Neuronal stem cell (in vitro differentiated cells): Measurements from ENCODE around the gene CASP6.

Experiments used
- DNase-seq: peaks from one replicate; pipeline ENCODE4 v3.0.0-alpha.2; 2013; ENCODE audit warnings: low spot score
- H2AFZ ChIP-seq: one replicate; pipeline ENCODE4 v1.6.1; 2013; ENCODE audit warnings: mild to moderate bottlenecking, low read length, inconsistent platforms
- H2AK5ac ChIP-seq: 2 replicates; pipeline ENCODE4 v1.6.1; 2013; ENCODE audit warnings: low read depth, mild to moderate bottlenecking, inconsistent platforms, low read length, moderate library complexity, mixed read lengths
- H2BK120ac ChIP-seq: 2 replicates; pipeline ENCODE4 v1.6.1; 2013; ENCODE audit warnings: low read depth, mild to moderate bottlenecking, inconsistent platforms, low read length, moderate library complexity, mixed read lengths
- H2BK12ac ChIP-seq: one replicate; pipeline ENCODE4 v1.6.1; 2013; ENCODE audit warnings: low read length, inconsistent platforms
- H2BK15ac ChIP-seq: 2 replicates; pipeline ENCODE4 v1.6.1; 2013; ENCODE audit warnings: mild to moderate bottlenecking, low read length, inconsistent platforms, mixed read lengths
- H2BK5ac ChIP-seq: one replicate; pipeline ENCODE4 v1.6.1; 2013; ENCODE audit warnings: inconsistent platforms, mild to moderate bottlenecking, low read length, moderate library complexity
- H3K14ac ChIP-seq: one replicate; pipeline ENCODE4 v1.6.1; 2013; ENCODE audit warnings: low read length, inconsistent platforms
- H3K18ac ChIP-seq: 2 replicates; pipeline ENCODE4 v1.6.1; 2013; ENCODE audit warnings: low read length, inconsistent platforms
- H3K23ac ChIP-seq: 2 replicates; pipeline ENCODE4 v1.6.1; 2013; ENCODE audit warnings: low read depth, mild to moderate bottlenecking, mixed read lengths, low read length, inconsistent platforms; ENCODE audit not compliant: poor library complexity
- H3K27ac ChIP-seq: replicated peaks from 3 replicates; pipeline ENCODE4 v1.5.1; 2013; ENCODE audit warnings: low read length, inconsistent platforms
- H3K27me3 ChIP-seq, 3 experiments: 2 replicates each; pipeline ENCODE4 v1.6.1; 2013; ENCODE audit warnings: low read length in 3 of 3, mild to moderate bottlenecking in 2 of 3, inconsistent platforms in 1 of 3, low read depth in 1 of 3, mixed read lengths in 1 of 3, moderate library complexity in 1 of 3; ENCODE audit not compliant: control insufficient read depth in 3 of 3, insufficient read depth in 3 of 3
- H3K36me3 ChIP-seq, 2 donors: replicated peaks in 1 of 2; 2 replicates each; pipeline ENCODE4 v1.6.1; 2013; ENCODE audit warnings: low read length in 2 of 2; ENCODE audit not compliant: control insufficient read depth in 2 of 2, insufficient read depth in 2 of 2
- H3K4ac ChIP-seq: 2 replicates; pipeline ENCODE4 v1.6.1; 2013; ENCODE audit warnings: inconsistent platforms, mild to moderate bottlenecking, low read length, moderate library complexity
- H3K4me1 ChIP-seq, 2 donors: 1 replicate in 1 of 2; 2 replicates in 1 of 2; pipeline ENCODE4 v1.6.1; 2013; ENCODE audit warnings: low read length in 2 of 2, low read depth in 1 of 2; ENCODE audit not compliant: control insufficient read depth in 2 of 2, insufficient read depth in 1 of 2
- H3K4me2 ChIP-seq: one replicate; pipeline ENCODE4 v1.6.1; 2013; ENCODE audit warnings: mild to moderate bottlenecking, low read length, inconsistent platforms; ENCODE audit not compliant: insufficient read depth, poor library complexity, severe bottlenecking
- H3K4me3 ChIP-seq, 2 donors: 2 replicates each; pipeline ENCODE4 v1.5.1; 2013; ENCODE audit warnings: low read length in 2 of 2, mild to moderate bottlenecking in 2 of 2, inconsistent platforms in 1 of 2, moderate library complexity in 1 of 2
- H3K79me1 ChIP-seq: one replicate; pipeline ENCODE4 v1.6.1; 2013; ENCODE audit warnings: low read depth, mild to moderate bottlenecking, inconsistent platforms, low read length, moderate library complexity
- H3K9ac ChIP-seq: one replicate; pipeline ENCODE4 v1.6.1; 2013; ENCODE audit warnings: mild to moderate bottlenecking, low read depth, low read length, inconsistent platforms; ENCODE audit not compliant: poor library complexity
- H3K9me3 ChIP-seq, 2 donors: replicated peaks in 1 of 2; 2 replicates each; pipeline versions ENCODE3 to v1.6.1; 2013; ENCODE audit warnings: low read length in 2 of 2, mild to moderate bottlenecking in 2 of 2, inconsistent platforms in 1 of 2, low read depth in 1 of 2, mixed read lengths in 1 of 2, moderate library complexity in 1 of 2; ENCODE audit not compliant: control insufficient read depth in 2 of 2, insufficient read depth in 1 of 2
- H4K8ac ChIP-seq: one replicate; pipeline ENCODE4 v1.6.1; 2013; ENCODE audit warnings: low read depth, mild to moderate bottlenecking, inconsistent platforms, low read length, moderate library complexity
- H4K91ac ChIP-seq: one replicate; pipeline ENCODE4 v1.6.1; 2013; ENCODE audit warnings: low read length, low read depth, mild to moderate bottlenecking, inconsistent platforms; ENCODE audit not compliant: poor library complexity
- WGBS, 2 donors: extraction: QIAGEN DNeasy Blood & Tissue Kit; methylation state at CpG; one replicate each; pipeline ENCODE4 v1.1.7; 2013; ENCODE audit warnings: missing lambda C conversion rate in 2 of 2, mixed read lengths in 1 of 2; ENCODE audit not compliant: insufficient read length in 2 of 2, insufficient replicate concordance in 1 of 2; ENCODE audit errors: extremely low coverage in 2 of 2; 5-methylcytosine and 5-hydroxymethylcytosine counted together

The CASP6 gene

DNA sequence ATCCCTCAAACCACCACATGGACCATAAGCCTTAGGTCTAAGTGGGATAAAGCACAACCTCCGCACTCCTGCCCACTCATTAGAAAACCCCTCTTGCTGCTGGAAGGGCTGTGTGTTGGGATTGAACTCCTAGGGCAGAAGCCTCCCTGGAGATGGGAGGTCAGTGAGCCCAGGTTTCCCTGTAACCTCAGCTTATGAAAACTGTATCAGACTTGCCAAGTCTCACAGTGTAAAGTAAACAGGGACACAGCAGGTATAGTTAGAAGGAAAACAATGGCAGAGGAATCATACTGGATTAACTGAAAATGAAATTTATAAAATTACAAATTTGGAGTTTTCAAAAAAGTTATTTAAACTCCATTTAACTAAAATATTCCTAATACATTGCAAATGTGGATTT, 29.9 kb downstream of the CASP6 start:
- no CpG with 5 or more reads among the region's 1 CpG for WGBS, 2 donors
- no peak overlapping the region for H3K4ac ChIP-seq

DNA sequence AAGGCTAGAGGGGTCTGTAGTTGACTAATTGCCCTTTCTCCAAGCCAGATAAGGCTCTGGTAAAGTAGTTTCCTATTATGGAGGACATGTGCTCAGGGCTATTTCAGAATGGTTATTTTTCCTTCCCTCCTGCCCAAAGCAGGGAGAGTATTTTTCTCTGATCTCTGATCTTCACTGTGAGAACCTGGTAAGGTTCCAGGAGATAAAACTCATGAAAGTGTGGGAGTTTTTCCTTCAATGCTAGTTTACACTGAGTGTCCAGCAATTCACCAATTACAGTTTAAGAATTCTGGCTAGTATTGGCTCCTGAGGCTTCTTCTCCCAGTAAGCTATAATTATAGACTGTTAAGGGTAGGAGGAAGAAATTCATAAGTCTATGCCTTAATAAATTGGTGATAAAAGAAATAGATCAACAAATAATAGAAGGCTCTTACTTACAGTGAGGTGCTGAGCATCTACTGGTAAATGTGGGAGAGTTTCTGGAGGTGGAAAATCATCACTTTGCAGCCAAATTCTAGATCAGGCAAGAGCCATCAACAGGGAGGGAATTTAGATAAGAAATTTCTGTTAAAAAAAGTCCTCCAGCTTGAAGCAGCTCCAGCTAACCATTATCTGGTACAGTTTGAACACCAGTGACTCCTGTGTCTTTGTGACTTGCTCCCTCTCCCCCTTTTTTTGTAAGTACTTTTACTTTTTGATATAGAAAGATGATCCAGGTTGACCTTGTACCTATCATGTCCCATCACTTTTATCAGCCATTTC, 30.9 kb downstream of the CASP6 start:
- Histone ChIP-seq H2BK12ac (no peak overlapping the region), H3K14ac (no peak overlapping the region), H2AK5ac (no peak overlapping the region), H3K4me2 (no peak overlapping the region), H3K4me3 (no peak overlapping the region), H4K8ac (no peak overlapping the region), H3K9ac (no peak overlapping the region), H3K23ac (no peak overlapping the region), H3K27me3 (no peaks in the 10 kb centered on the region), H3K27ac (no peak overlapping the region), H3K79me1 (no peaks in the 10 kb centered on the region), H2BK15ac (no peak overlapping the region), H3K4me1 (no peaks in the 10 kb centered on the region), H2AFZ (no peak overlapping the region), H3K4ac (no peak overlapping the region), H2BK5ac (no peak overlapping the region), H4K91ac (no peak overlapping the region), H2BK120ac (no peak overlapping the region), H3K36me3 (peaks cover 0 to 3% of the 10 kb centered on the region in 2 donors), H3K18ac (no peak overlapping the region), H3K9me3 (peaks cover 2 to 15% of the 10 kb centered on the region in 2 donors)
- DNase-seq: no peak

More for the DNA sequence above, 29.9 kb downstream of the CASP6 start:
- Histone ChIP-seq H3K18ac (no peak overlapping the region), H3K4me1 (no peaks in the 10 kb centered on the region), H2BK120ac (no peak overlapping the region), H4K8ac (no peak overlapping the region), H2AFZ (no peak overlapping the region), H3K27me3 (no peaks in the 10 kb centered on the region), H3K27ac (no peak overlapping the region), H3K79me1 (no peaks in the 10 kb centered on the region), H3K23ac (no peak overlapping the region), H3K36me3 (peaks cover 0 to 3% of the 10 kb centered on the region in 2 donors), H3K4me3 (no peak overlapping the region), H3K9ac (no peak overlapping the region), H4K91ac (no peak overlapping the region), H3K4me2 (no peak overlapping the region), H2AK5ac (no peak overlapping the region), H2BK15ac (no peak overlapping the region), H2BK5ac (no peak overlapping the region), H3K14ac (no peak overlapping the region), H2BK12ac (no peak overlapping the region), H3K9me3 (peaks cover 3 to 15% of the 10 kb centered on the region in 2 donors)
- DNase-seq: no peak

DNA sequence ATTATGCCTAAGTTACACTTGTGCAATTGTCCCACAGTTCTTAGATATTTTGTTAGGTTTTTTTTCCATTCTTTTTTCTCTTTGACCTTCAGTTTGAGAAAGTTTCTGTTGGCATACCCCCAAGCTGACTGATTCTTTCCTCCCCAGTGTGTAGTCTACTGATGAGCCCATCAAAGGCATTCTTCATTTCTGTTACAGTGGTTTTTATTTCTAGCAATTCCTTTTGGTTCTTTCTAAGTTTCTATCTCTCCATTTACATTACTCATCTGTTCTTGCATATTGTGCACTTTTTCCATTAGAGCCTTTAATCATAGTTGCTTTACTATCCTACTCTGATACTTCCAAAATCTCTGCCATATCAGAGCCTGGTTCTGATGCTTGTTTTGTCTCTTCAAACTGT, 31.9 kb downstream of the CASP6 start:
- Histone ChIP-seq H3K4me2 (no peak overlapping the region), H2BK5ac (no peak overlapping the region), H2BK15ac (no peak overlapping the region), H2BK12ac (no peak overlapping the region), H3K4me3 (no peak overlapping the region), H3K23ac (no peak overlapping the region), H3K4ac (no peak overlapping the region), H3K9me3 (peaks cover 0 to 15% of the 10 kb centered on the region in 2 donors), H3K27me3 (no peaks in the 10 kb centered on the region), H3K9ac (no peak overlapping the region), H2AK5ac (no peak overlapping the region), H4K91ac (no peak overlapping the region), H3K14ac (no peak overlapping the region), H3K79me1 (no peaks in the 10 kb centered on the region), H2AFZ (no peak overlapping the region), H4K8ac (no peak overlapping the region), H2BK120ac (no peak overlapping the region), H3K36me3 (peaks cover 0 to 3% of the 10 kb centered on the region in 2 donors), H3K4me1 (no peaks in the 10 kb centered on the region), H3K27ac (no peak overlapping the region), H3K18ac (no peak overlapping the region)
- DNase-seq: no peak

DNA sequence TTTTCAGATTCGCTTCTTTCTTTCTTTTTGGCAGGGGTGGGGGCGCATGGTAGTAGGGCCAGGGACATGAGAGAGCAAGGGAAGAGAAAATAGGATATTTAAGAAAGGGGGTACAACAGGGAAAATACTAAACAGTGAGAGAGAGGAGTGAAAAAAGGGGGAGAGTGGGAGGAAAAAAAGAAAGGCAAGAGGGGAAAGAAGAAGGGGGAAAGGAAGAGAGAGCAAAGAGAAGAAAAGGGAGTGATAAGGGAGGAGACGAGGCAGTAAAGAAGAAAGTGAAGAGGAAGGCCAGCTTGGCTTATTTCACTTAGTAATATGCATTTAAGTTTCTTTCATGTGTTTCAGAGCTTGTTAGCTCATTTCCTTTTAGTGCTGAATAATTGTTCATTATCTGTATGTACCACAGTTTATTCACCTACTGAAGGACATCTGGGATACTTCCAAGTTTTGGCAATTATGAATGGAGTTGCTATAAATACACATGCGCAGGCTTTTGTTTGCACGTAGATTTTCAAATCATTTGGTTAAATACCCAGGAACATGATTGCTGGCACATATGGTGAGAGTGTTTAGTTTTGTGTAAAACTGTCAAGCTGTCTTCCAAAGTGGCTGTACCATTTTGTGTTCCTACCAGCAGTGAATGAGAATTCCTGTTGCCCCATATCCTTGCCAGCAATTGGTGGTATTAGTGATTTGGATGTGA, 37.3 kb downstream of the CASP6 start:
- Histone ChIP-seq H3K14ac (no peak overlapping the region), H3K18ac (no peak overlapping the region), H3K36me3 (peaks cover 0 to 3% of the 10 kb centered on the region in 2 donors), H2BK15ac (no peak overlapping the region), H3K4me2 (no peak overlapping the region), H3K27me3 (no peaks in the 10 kb centered on the region), H2BK5ac (no peak overlapping the region), H3K27ac (no peak overlapping the region), H2BK120ac (no peak overlapping the region), H4K91ac (no peak overlapping the region), H3K4me1 (peaks cover 0 to 7% of the 10 kb centered on the region in 2 donors), H2AFZ (no peak overlapping the region), H2BK12ac (no peak overlapping the region), H3K9ac (no peak overlapping the region), H3K23ac (no peak overlapping the region), H3K4ac (no peak overlapping the region), H4K8ac (no peak overlapping the region), H2AK5ac (no peak overlapping the region), H3K79me1 (no peaks in the 10 kb centered on the region), H3K4me3 (no peak overlapping the region), H3K9me3 (peaks cover 0 to 3% of the 10 kb centered on the region in 2 donors)
- WGBS, 2 donors: no CpG with 5 or more reads among the region's 5 CpGs
- DNase-seq: no peak
